Mesothelial cell of epicardium (in vitro differentiated cells): ENCODE measurements around the gene CA12. TPM values are rescaled to one million over a fixed set of nuclear protein-coding genes. Genes with fewer than 3 reads are reported as not detected.

ENCODE experiments used
- DNase-seq, 2 experiments: peaks; one replicate each; pipeline ENCODE4 v3.0.0; 2021; ENCODE audit warnings: low spot score in 2 of 2; ENCODE audit not compliant: unreplicated experiment in 2 of 2
- H3K27ac Mint-ChIP-seq: 2 replicates; pipeline ENCODE4 v1.8.0; 2021; ENCODE audit warnings: mixed read lengths
- H3K27me3 Mint-ChIP-seq: 2 replicates; pipeline ENCODE4 v1.8.0; 2021; ENCODE audit warnings: low read depth, mixed read lengths
- H3K36me3 Mint-ChIP-seq: 2 replicates; pipeline ENCODE4 v1.8.0; 2021; ENCODE audit warnings: mixed read lengths
- H3K4me1 Mint-ChIP-seq: 2 replicates; pipeline ENCODE4 v1.8.0; 2021; ENCODE audit warnings: mixed read lengths
- H3K4me3 Mint-ChIP-seq: 2 replicates; pipeline ENCODE4 v1.8.0; 2021; ENCODE audit warnings: mild to moderate bottlenecking, moderate library complexity, mixed read lengths
- H3K9me3 Mint-ChIP-seq: 2 replicates; pipeline ENCODE4 v1.8.0; 2021; ENCODE audit warnings: mixed read lengths
- total RNA-seq: library from RNA; stranded (reverse); gene quantifications from 3 replicates; pipeline ENCODE4 v1.2.1, GENCODE V29; 2021
- TF ChIP-seq, protein P1 (sequence below): fragments of 200-600 bp; sonication (generic); IDR thresholded peaks from one replicate; pipeline ENCODE4 v1.5.0; 2021; ENCODE audit warnings: antibody characterized with exemption; ENCODE audit not compliant: unreplicated experiment

Gene CA12
- total RNA-seq, 1 donor from 2014 or later = 1.6 TPM

DNA sequence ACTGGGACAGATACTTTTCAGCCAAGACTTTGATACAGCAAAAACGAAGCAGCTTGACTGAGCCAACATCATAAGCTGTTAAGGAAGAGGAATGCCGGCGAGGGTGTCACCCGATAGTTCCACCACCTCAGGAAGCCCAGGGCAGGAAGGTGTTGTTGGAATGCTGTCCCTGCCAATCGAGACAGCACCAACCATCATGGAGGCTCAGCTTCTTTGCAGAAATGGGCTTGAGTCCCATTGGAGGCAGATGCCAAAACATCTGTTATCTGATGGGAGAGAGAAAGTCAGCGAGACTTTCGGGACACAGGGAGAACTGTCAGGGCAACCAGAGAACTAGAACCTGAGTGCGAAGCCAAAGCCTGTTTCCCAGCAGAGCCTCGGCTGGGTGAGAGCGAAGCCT, 50.7 kb downstream of the CA12 start:
- Mint-ChIP-seq H3K9me3 (no peaks in the 10 kb centered on the region), H3K4me1 (peaks cover 9% of the 10 kb centered on the region), H3K27ac (no peak overlapping the region), H3K36me3 (no peaks in the 10 kb centered on the region), H3K4me3 (no peak overlapping the region), H3K27me3 (no peaks in the 10 kb centered on the region)
- TF ChIP-seq, protein P1, sequence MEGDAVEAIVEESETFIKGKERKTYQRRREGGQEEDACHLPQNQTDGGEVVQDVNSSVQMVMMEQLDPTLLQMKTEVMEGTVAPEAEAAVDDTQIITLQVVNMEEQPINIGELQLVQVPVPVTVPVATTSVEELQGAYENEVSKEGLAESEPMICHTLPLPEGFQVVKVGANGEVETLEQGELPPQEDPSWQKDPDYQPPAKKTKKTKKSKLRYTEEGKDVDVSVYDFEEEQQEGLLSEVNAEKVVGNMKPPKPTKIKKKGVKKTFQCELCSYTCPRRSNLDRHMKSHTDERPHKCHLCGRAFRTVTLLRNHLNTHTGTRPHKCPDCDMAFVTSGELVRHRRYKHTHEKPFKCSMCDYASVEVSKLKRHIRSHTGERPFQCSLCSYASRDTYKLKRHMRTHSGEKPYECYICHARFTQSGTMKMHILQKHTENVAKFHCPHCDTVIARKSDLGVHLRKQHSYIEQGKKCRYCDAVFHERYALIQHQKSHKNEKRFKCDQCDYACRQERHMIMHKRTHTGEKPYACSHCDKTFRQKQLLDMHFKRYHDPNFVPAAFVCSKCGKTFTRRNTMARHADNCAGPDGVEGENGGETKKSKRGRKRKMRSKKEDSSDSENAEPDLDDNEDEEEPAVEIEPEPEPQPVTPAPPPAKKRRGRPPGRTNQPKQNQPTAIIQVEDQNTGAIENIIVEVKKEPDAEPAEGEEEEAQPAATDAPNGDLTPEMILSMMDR = no peak
- DNase-seq = no peak

DNA sequence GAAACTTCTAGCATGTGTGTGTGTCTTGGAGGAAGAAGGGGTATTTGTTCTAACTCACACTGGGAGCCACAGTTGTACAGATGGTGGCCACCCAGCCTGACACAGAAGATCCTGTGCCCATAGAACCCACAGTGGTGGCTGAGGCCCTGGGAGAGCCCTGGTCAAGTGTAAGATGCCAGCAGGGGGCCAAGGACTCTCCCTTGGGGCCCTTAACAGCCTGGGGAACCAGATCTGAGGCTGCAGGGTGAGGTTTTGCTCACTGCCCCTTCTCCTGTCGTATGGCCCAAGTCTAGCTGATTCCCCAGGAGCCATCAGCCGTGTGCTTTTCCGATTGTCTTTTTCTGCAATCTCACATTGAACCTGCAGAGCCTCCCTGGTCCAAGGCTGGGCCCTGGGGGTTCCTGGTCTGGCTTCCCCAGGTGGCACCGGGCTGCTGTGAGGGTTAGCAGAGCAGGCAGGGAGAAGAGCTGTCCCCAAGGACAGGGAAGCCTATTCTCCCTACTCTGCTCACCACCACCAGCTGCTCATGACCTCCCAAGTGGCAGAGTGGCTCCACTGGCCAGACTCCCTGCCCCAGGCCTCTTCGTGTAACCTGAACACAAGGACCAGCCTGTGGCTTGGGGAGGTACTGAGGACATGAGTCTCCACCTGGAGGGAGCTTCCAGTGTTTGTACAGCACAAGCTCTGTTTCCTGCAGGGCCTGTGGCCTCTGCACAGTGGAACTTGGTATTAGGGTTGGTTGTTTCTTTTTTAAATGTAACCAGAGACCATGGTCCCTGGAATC, 51.9 kb downstream of the CA12 start:
- no peak overlapping the region for H3K27ac Mint-ChIP-seq
- H3K4me1 Mint-ChIP-seq = peaks cover 13% of the 10 kb centered on the region
- no peaks in the 10 kb centered on the region for H3K9me3 Mint-ChIP-seq
- DNase-seq = no peak
- no peak overlapping the region for H3K4me3 Mint-ChIP-seq
- TF ChIP-seq, protein P1 = no peak
- no peaks in the 10 kb centered on the region for H3K36me3 Mint-ChIP-seq
- no peaks in the 10 kb centered on the region for H3K27me3 Mint-ChIP-seq

DNA sequence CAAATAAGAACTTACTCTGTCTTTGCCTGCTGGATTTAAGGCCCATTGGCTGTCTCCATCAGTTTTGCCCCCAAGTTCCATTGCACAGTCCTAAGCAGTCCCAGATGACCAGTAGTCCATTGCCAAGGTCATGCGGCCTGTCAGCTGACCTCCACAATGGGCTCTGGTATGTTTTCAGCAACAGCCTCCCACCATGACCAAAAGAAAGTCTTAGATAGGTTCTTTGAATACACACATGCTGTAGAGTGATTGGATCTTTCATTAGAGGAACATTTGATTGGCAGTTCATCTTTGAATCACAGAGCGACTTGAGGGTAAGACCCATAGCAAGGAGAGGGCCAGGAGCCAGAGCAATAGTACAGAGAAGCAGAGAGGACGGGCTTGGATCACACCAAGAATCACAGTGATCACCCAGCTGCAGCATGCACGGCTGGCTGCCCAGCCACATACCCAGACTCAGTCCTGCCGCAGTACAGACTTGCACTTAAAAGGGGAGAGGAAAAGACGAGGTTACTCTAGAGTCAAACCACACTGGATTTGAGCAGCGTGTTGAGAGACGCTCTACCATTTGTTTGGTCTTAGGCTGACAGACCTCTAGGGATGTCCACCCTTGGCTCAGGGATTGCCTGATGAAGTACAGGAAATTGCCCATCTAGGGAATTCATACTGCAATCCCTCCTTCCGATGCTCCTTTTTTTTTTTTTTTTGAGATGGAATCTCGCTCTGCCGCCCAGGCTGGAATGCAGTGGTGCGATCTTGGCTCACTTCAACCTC, 53.8 kb downstream of the CA12 start:
- no peak for DNase-seq
- Mint-ChIP-seq H3K4me3 (no peak overlapping the region), H3K27ac (no peak overlapping the region), H3K36me3 (no peaks in the 10 kb centered on the region), H3K27me3 (no peaks in the 10 kb centered on the region), H3K9me3 (no peaks in the 10 kb centered on the region), H3K4me1 (peaks cover 30% of the 10 kb centered on the region)
- TF ChIP-seq, protein P1 = no peak

DNA sequence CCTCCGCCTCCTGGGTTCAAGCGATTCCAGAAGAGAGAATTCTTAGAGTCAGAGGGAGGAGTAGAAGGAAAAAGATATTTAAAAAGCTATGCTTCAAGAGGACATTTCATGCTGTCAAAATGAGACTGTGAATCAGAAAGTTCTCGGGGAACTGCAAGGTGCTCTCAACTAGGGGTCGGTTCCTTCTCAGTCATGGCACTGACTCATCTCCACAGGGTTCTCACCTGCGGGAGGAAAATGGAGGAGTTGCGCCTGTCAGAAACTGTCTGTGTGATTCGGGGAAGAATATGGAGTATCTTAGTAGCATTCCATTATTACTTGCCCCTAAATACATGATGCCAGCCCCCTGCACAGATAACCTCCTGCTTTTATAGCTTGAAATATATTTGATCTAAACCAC, 56.9 kb downstream of the CA12 start:
- DNase-seq = no peak
- H3K27me3 Mint-ChIP-seq = no peaks in the 10 kb centered on the region

DNA sequence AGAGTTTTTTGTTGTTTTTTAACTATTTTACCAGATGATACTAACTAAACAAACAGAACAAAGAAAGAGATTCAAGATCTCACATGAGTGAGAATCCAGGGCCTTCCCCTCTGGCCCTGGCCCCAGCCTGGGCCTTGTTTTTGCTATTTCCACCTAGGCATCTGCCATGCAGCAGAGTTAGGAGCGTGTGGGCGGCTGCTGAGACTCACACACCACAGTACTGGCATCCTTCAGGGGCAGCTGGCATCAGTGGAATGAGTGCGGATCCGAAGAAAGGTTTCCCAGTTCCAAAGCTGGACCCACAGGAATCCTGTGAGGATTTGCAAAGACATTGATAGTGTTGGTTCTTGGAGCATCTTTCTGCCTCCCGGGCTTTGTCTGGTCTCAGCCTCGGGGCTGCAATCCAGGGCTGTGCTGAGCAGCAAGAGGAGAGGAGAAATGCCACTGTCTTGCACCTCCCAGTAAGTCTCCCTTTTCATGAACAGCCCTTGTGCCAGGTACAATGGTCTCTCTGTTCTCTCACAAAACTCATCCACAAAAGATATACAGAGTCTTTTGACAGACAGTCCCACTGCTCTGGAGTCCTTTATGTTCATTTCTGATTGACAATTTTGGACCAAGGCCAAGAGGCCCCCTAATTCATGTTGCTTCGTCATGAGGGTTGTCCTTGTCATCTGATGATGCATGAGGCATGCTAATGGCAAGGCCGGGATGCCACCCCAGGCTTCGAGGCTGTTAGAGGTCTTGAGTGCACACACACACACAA, 57.7 kb downstream of the CA12 start:
- H3K9me3 Mint-ChIP-seq = no peaks in the 10 kb centered on the region
- no peaks in the 10 kb centered on the region for H3K27me3 Mint-ChIP-seq
- H3K27ac Mint-ChIP-seq = no peak overlapping the region
- no peak for DNase-seq
- H3K36me3 Mint-ChIP-seq = no peaks in the 10 kb centered on the region
- H3K4me3 Mint-ChIP-seq = no peak overlapping the region
- TF ChIP-seq, protein P1 = no peak
- H3K4me1 Mint-ChIP-seq = peaks cover 26% of the 10 kb centered on the region

More for the DNA sequence above, 56.9 kb downstream of the CA12 start:
- Mint-ChIP-seq H3K27ac (no peak overlapping the region), H3K36me3 (no peaks in the 10 kb centered on the region), H3K4me3 (no peak overlapping the region), H3K9me3 (no peaks in the 10 kb centered on the region), H3K4me1 (peaks cover 26% of the 10 kb centered on the region)
- TF ChIP-seq, protein P1 = no peak
